ENCODE measurements around the gene NLE1. TPM values are rescaled to one million over a fixed set of nuclear protein-coding genes. Genes with fewer than 3 reads are reported as not detected.

NLE1 gene
- polyA plus RNA-seq (2013), result 17.7 TPM

DNA sequence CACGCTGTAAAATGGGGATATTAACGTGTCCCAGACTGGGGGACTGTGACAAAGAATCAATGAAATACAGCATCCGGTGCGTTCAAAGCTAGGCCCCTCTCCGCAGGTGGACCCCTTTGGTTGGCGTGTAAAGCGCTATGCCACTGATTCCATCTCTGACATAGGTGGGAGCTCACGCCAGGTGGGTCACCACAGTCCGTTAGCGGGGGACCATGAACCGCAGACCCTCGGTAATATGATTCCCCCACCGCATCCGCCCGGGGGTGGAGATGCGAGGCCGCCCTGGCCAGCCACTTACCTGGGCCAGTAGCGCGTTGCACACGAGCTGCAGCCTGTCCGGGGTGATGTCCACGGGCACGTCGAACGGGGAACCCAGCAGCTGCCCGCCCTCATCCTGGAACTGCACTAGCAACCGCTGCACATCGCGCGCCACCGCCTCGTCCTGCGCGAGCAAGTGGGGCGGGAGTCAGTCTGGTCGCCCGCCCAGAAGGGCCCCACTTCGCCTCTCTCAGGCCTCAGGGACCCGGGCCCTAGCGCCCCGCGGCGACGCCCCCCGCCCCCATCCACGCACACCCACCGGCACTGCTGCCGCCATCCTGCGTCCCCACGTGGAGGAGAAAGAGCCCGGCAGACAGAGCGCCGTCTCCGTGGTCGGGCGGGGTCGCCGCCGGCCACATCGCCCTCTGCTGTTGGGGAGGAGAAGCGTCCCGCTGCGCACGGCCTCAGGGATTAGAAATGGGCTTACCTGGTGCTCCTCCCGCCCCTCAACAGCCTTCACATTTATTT, at the start of gene NLE1:
TSS of gene NLE1 (minus strand) at position 623 of the 786 bp plus-strand sequence. CDS start at position 595, 28 bp downstream.
- H3K4me1 ChIP-seq (ENCODE audit: control extremely low read depth in 1 of 4, control insufficient read depth in 4 of 4, insufficient read depth in 4 of 4, low read length in 3 of 4), result peaks cover 0 to 13% (median 8%) of the 10 kb centered on the region in 4 experiments
- peak within 1 kb of the TSS in 1 of 2 experiments; percentile 70 for H3K27ac ChIP-seq (ENCODE audit: insufficient read depth in 1 of 2, low read depth in 1 of 2, low read length in 2 of 2, poor library complexity in 1 of 2, severe bottlenecking in 2 of 2)
- H3K27me3 ChIP-seq (replicated peaks in 2 of 5; ENCODE audit: control insufficient read depth in 4 of 5, insufficient read depth in 5 of 5, low read length in 4 of 5), result no peaks in the 10 kb centered on the region
- H3K4me3 ChIP-seq (ENCODE audit: control insufficient read depth in 1 of 7, extremely low read depth in 1 of 7, insufficient read depth in 4 of 7, low read depth in 2 of 7, low read length in 6 of 7), result peak within 1 kb of the TSS; percentile 69 to 99 (median 91)
- 1% methylated on average over 53 of the region's 65 CpGs for WGBS (ENCODE audit: insufficient coverage)
- H3K9me3 ChIP-seq (ENCODE audit: control extremely low read depth in 1 of 5, control insufficient read depth in 4 of 5, insufficient read depth in 2 of 5, low read depth in 1 of 5, low read length in 4 of 5), result no peaks in the 10 kb centered on the region
- peak; percentile 87 to 92 (median 92) for DNase-seq
- ChIA-PET CTCF (interaction anchor here (0.8 to 1.4 kb wide), 5 partner anchors 8 to 52 kb away, joined by 3 to 5 read pairs (median 5); partner anchors contain the start of gene RAD51D), POLR2A (no interaction called here)
- H3K36me3 ChIP-seq (ENCODE audit: control insufficient read depth in 4 of 4, insufficient read depth in 4 of 4, low read length in 3 of 4), result peaks cover 11 to 30% (median 21%) of the 10 kb centered on the region in 4 experiments

DNA sequence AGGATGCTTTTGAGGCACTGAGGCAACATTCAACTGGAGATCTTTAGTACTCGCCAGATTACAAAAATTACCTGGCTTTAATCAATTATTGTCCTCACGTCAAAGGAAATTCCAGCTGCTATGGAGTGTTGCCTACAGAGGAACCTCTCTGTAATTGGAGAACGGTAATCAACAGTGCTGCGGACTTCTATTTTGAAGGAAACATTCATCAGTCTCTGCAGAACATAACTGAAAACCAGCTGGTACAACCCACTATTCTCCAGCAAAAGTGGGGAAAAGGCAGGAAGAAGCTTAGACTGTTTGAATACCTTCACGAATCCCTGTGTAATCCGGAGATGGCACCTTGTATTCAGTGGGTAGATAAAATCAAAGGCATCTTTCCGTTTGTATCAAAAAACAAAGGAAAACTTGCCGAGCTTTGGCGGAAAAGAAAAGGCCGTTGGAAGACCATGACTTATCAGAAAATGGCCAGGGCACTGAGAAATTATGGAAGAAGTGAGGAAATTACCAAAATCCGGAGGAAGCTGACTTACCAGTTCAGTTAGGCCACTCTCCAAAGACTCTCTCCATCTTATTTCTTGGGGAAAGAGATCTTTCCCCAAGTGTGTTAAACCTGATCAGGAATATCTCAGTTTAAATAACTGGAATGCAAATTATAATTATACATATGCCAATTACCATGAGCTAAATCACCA, 49.0 kb upstream of the NLE1 start:
- Histone ChIP-seq H3K36me3 (ENCODE audit: control insufficient read depth in 4 of 4, insufficient read depth in 4 of 4, low read length in 3 of 4) (no peaks in the 10 kb centered on the region), H3K4me1 (ENCODE audit: control extremely low read depth in 1 of 4, control insufficient read depth in 4 of 4, insufficient read depth in 4 of 4, low read length in 3 of 4) (no peaks in the 10 kb centered on the region), H3K9me3 (ENCODE audit: control extremely low read depth in 1 of 5, control insufficient read depth in 4 of 5, insufficient read depth in 2 of 5, low read depth in 1 of 5, low read length in 4 of 5) (peaks cover 0 to 1% (median 0%) of the 10 kb centered on the region in 5 experiments), H3K27ac (ENCODE audit: insufficient read depth in 1 of 2, low read depth in 1 of 2, low read length in 2 of 2, poor library complexity in 1 of 2, severe bottlenecking in 2 of 2) (no peak overlapping the region), H3K27me3 (replicated peaks in 2 of 5; ENCODE audit: control insufficient read depth in 4 of 5, insufficient read depth in 5 of 5, low read length in 4 of 5) (peaks cover 0 to 17% (median 2%) of the 10 kb centered on the region in 5 experiments), H3K4me3 (ENCODE audit: control insufficient read depth in 1 of 7, extremely low read depth in 1 of 7, insufficient read depth in 4 of 7, low read depth in 2 of 7, low read length in 6 of 7) (no peak overlapping the region)
- DNase-seq, result no peak
- WGBS (ENCODE audit: insufficient coverage), result 98% methylated on average over 10 of the region's 11 CpGs
- ChIA-PET CTCF (interaction anchor here (1.1 kb wide), 1 partner anchor 348 kb away, joined by 4 read pairs; no protein-coding TSS in a partner anchor), POLR2A (no interaction called here)

DNA sequence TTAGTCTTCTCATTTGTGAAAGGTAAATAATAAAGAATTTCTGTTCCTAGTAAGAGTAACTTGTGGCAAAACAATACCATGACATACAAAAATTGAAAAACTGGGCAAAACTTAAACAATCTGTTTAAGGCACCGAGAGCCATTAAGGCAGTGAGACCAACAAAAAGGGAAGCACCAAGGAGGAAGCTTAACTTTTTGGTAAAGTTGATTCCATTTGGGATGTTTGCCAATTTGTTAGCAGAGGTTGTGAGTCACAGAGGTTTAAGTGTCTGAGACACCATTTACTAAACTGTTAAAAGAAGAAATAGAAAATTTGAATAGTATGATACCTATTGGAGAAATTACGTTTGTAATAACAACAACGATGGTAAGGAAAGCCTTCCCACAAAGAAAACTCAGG, 47.2 kb upstream of the NLE1 start:
- ChIA-PET CTCF (interaction anchor here (1.1 kb wide), 1 partner anchor 58 kb away, joined by 3 read pairs; no protein-coding TSS in a partner anchor), POLR2A (no interaction called here)
- Histone ChIP-seq H3K27ac (ENCODE audit: insufficient read depth in 1 of 2, low read depth in 1 of 2, low read length in 2 of 2, poor library complexity in 1 of 2, severe bottlenecking in 2 of 2) (no peak overlapping the region), H3K4me3 (ENCODE audit: control insufficient read depth in 1 of 7, extremely low read depth in 1 of 7, insufficient read depth in 4 of 7, low read depth in 2 of 7, low read length in 6 of 7) (no peak overlapping the region), H3K27me3 (replicated peaks in 2 of 5; ENCODE audit: control insufficient read depth in 4 of 5, insufficient read depth in 5 of 5, low read length in 4 of 5) (peaks cover 0 to 20% (median 6%) of the 10 kb centered on the region in 5 experiments), H3K36me3 (ENCODE audit: control insufficient read depth in 4 of 4, insufficient read depth in 4 of 4, low read length in 3 of 4) (no peaks in the 10 kb centered on the region), H3K4me1 (ENCODE audit: control extremely low read depth in 1 of 4, control insufficient read depth in 4 of 4, insufficient read depth in 4 of 4, low read length in 3 of 4) (no peaks in the 10 kb centered on the region), H3K9me3 (ENCODE audit: control extremely low read depth in 1 of 5, control insufficient read depth in 4 of 5, insufficient read depth in 2 of 5, low read depth in 1 of 5, low read length in 4 of 5) (no peaks in the 10 kb centered on the region)
- WGBS (ENCODE audit: insufficient coverage), result 52% methylated on average over 3 of the region's 3 CpGs
- DNase-seq, result peak; percentile 63 to 91 (median 91)

DNA sequence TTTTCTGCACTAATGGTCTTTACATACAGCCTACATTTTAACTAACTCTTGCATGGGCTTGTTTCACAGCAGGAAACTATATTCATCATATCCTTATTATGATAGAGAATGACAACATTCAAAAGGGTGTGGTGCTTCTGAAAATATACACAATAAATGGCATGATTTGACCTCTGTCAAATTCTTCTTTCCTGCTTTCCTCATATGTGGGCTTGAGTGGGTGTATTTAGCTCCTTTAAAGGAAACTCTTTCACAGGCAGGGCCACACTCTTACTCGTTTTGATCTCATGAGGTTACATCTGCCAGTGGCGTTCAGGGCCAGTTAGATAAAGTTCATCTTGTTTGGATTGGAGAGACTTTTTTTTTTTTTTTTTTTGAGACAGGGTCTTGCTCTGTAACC, 46.0 kb upstream of the NLE1 start:
- no peak overlapping the region for H3K4me3 ChIP-seq (ENCODE audit: control insufficient read depth in 1 of 7, extremely low read depth in 1 of 7, insufficient read depth in 4 of 7, low read depth in 2 of 7, low read length in 6 of 7)
- no peak overlapping the region for H3K27ac ChIP-seq (ENCODE audit: insufficient read depth in 1 of 2, low read depth in 1 of 2, low read length in 2 of 2, poor library complexity in 1 of 2, severe bottlenecking in 2 of 2)
- H3K9me3 ChIP-seq (ENCODE audit: control extremely low read depth in 1 of 5, control insufficient read depth in 4 of 5, insufficient read depth in 2 of 5, low read depth in 1 of 5, low read length in 4 of 5), result peaks cover 0 to 2% (median 0%) of the 10 kb centered on the region in 5 experiments
- H3K27me3 ChIP-seq (replicated peaks in 2 of 5; ENCODE audit: control insufficient read depth in 4 of 5, insufficient read depth in 5 of 5, low read length in 4 of 5), result peaks cover 0 to 27% (median 8%) of the 10 kb centered on the region in 5 experiments
- POLR2A ChIA-PET, result no interaction called here
- no CpG with 5 or more reads among the region's 2 CpGs for WGBS (ENCODE audit: insufficient coverage)
- no peak for DNase-seq
- H3K4me1 ChIP-seq (ENCODE audit: control extremely low read depth in 1 of 4, control insufficient read depth in 4 of 4, insufficient read depth in 4 of 4, low read length in 3 of 4), result no peaks in the 10 kb centered on the region
- no peaks in the 10 kb centered on the region for H3K36me3 ChIP-seq (ENCODE audit: control insufficient read depth in 4 of 4, insufficient read depth in 4 of 4, low read length in 3 of 4)
- CTCF ChIA-PET, result interaction anchor here (0.6 to 1.0 kb wide), 2 partner anchors 124 to 175 kb away, joined by 3 to 4 read pairs; no protein-coding TSS in a partner anchor

- CTCF ChIA-PET, result interaction anchor here (1.0 kb wide), 1 partner anchor 124 kb away, joined by 4 read pairs; no protein-coding TSS in a partner anchor
Observed at GRCh38 chr17:35187481-35187880, 45.4 kb upstream of the NLE1 start.

GRCh38 chr17:35185849-35186248, 43.7 kb upstream of the NLE1 start:
- ChIA-PET POLR2A (no interaction called here), CTCF (interaction anchor here (0.6 kb wide), 1 partner anchor 189 kb away, joined by 3 read pairs; no protein-coding TSS in a partner anchor)
- no peaks in the 10 kb centered on the region for H3K36me3 ChIP-seq (ENCODE audit: control insufficient read depth in 4 of 4, insufficient read depth in 4 of 4, low read length in 3 of 4)
- DNase-seq, result peak in 2 of 3 donors; percentile 47 to 58
- peaks cover 0 to 2% (median 0%) of the 10 kb centered on the region in 5 experiments for H3K9me3 ChIP-seq (ENCODE audit: control extremely low read depth in 1 of 5, control insufficient read depth in 4 of 5, insufficient read depth in 2 of 5, low read depth in 1 of 5, low read length in 4 of 5)
- H3K27ac ChIP-seq (ENCODE audit: insufficient read depth in 1 of 2, low read depth in 1 of 2, low read length in 2 of 2, poor library complexity in 1 of 2, severe bottlenecking in 2 of 2), result no peak overlapping the region
- no CpG with 5 or more reads among the region's 1 CpG for WGBS (ENCODE audit: insufficient coverage)
- H3K27me3 ChIP-seq (replicated peaks in 2 of 5; ENCODE audit: control insufficient read depth in 4 of 5, insufficient read depth in 5 of 5, low read length in 4 of 5), result peaks cover 0 to 32% (median 7%) of the 10 kb centered on the region in 5 experiments
- no peak overlapping the region for H3K4me3 ChIP-seq (ENCODE audit: control insufficient read depth in 1 of 7, extremely low read depth in 1 of 7, insufficient read depth in 4 of 7, low read depth in 2 of 7, low read length in 6 of 7)
- H3K4me1 ChIP-seq (ENCODE audit: control extremely low read depth in 1 of 4, control insufficient read depth in 4 of 4, insufficient read depth in 4 of 4, low read length in 3 of 4), result no peaks in the 10 kb centered on the region

More at GRCh38 chr17:35187481-35187880, 45.4 kb upstream of the NLE1 start:
- Histone ChIP-seq H3K27ac (ENCODE audit: insufficient read depth in 1 of 2, low read depth in 1 of 2, low read length in 2 of 2, poor library complexity in 1 of 2, severe bottlenecking in 2 of 2) (no peak overlapping the region), H3K27me3 (replicated peaks in 2 of 5; ENCODE audit: control insufficient read depth in 4 of 5, insufficient read depth in 5 of 5, low read length in 4 of 5) (peaks cover 0 to 29% (median 10%) of the 10 kb centered on the region in 5 experiments), H3K4me3 (ENCODE audit: control insufficient read depth in 1 of 7, extremely low read depth in 1 of 7, insufficient read depth in 4 of 7, low read depth in 2 of 7, low read length in 6 of 7) (no peak overlapping the region), H3K36me3 (ENCODE audit: control insufficient read depth in 4 of 4, insufficient read depth in 4 of 4, low read length in 3 of 4) (no peaks in the 10 kb centered on the region), H3K4me1 (ENCODE audit: control extremely low read depth in 1 of 4, control insufficient read depth in 4 of 4, insufficient read depth in 4 of 4, low read length in 3 of 4) (no peaks in the 10 kb centered on the region), H3K9me3 (ENCODE audit: control extremely low read depth in 1 of 5, control insufficient read depth in 4 of 5, insufficient read depth in 2 of 5, low read depth in 1 of 5, low read length in 4 of 5) (peaks cover 0 to 2% (median 0%) of the 10 kb centered on the region in 5 experiments)
- 100% methylated on average over 1 of the region's 2 CpGs for WGBS (ENCODE audit: insufficient coverage)
- POLR2A ChIA-PET, result no interaction called here
- DNase-seq, result no peak
